PC-9 (cell line): ENCODE results near the gene EPGN. TPM values are rescaled to one million over a fixed set of nuclear protein-coding genes. Genes with fewer than 3 reads are reported as not detected.

Source experiments
- BruUV-seq: library from RNA; stranded (reverse); fragments of 400-500 nt; replicated peaks from 2 replicates; lab custom pipeline; 2021; lab: Mats Ljungman, UMichigan
- CTCF ChIA-PET: fragments of 300-600 bp; sonication (Branson Sonifier 250); formaldehyde crosslinking; loops from one replicate; lab custom pipeline; 2022; ENCODE audit warnings: antibody characterized with exemption; lab: Charles Lee
- POLR2A ChIA-PET: fragments of 300-600 bp; sonication (Branson Sonifier 250); formaldehyde crosslinking; loops from one replicate; lab custom pipeline; 2022; ENCODE audit warnings: antibody characterized with exemption; ENCODE audit not compliant: unreplicated experiment; lab: Charles Lee
- DNase-seq, 2 experiments: peaks; one replicate each; pipeline versions ENCODE4 v3.0.0 to v3.0.0-alpha.2; 2015 to 2022; ENCODE audit warnings: mixed read lengths in 1 of 2
- H2AFZ ChIP-seq: fragments of 200-600 bp; sonication (generic); 2 replicates; pipeline ENCODE4 v1.8.1; 2017; ENCODE audit warnings: antibody characterized with exemption
- H3F3A ChIP-seq: fragments of 200-600 bp; sonication (generic); 2 replicates; pipeline ENCODE4 v1.8.1; 2017; ENCODE audit warnings: antibody characterized with exemption, mild to moderate bottlenecking, low read depth; ENCODE audit not compliant: insufficient read depth
- H3K27ac ChIP-seq: fragments of 200-600 bp; sonication (generic); 2 replicates; pipeline ENCODE4 v1.6.1; 2016; ENCODE audit warnings: mixed run types
- H3K27me3 ChIP-seq: fragments of 200-600 bp; sonication (generic); 2 replicates; pipeline ENCODE4 v1.6.1; 2016; ENCODE audit warnings: low read depth, mixed run types; ENCODE audit not compliant: insufficient read depth
- H3K36me3 ChIP-seq: fragments of 200-600 bp; sonication (generic); 2 replicates; pipeline ENCODE4 v1.6.1; 2016; ENCODE audit warnings: low read depth, mixed run types
- H3K4me1 ChIP-seq: fragments of 200-600 bp; sonication (generic); replicated peaks from 2 replicates; pipeline ENCODE4 v1.6.1; 2016; ENCODE audit warnings: mixed run types; ENCODE audit not compliant: insufficient read depth
- H3K4me2 ChIP-seq: fragments of 200-600 bp; sonication (generic); 2 replicates; pipeline ENCODE4 v1.6.1; 2017; ENCODE audit warnings: mixed run types
- H3K4me3 ChIP-seq: fragments of 200-600 bp; sonication (generic); 2 replicates; pipeline ENCODE4 v1.6.1; 2016; ENCODE audit warnings: mixed run types
- H3K79me2 ChIP-seq: fragments of 200-600 bp; sonication (generic); 2 replicates; pipeline ENCODE4 v1.6.1; 2017; ENCODE audit warnings: low read depth, mixed run types
- H3K9me2 ChIP-seq: fragments of 200-600 bp; sonication (generic); 2 replicates; pipeline ENCODE4 v1.8.1; 2017; ENCODE audit warnings: mild to moderate bottlenecking; ENCODE audit not compliant: insufficient read depth
- H3K9me3 ChIP-seq: fragments of 200-600 bp; sonication (generic); 2 replicates; pipeline ENCODE4 v1.8.1; 2016; ENCODE audit warnings: low read depth; ENCODE audit not compliant: insufficient read depth
- H4K20me1 ChIP-seq: fragments of 200-600 bp; sonication (generic); 2 replicates; pipeline ENCODE4 v1.8.1; 2017; ENCODE audit not compliant: insufficient read depth
- EZH2 ChIP-seq: fragments of 200-600 bp; sonication (generic); IDR thresholded peaks from 2 replicates; pipeline ENCODE4 v1.8.0; 2017; ENCODE audit warnings: antibody characterized with exemption, low read depth
- intact Hi-C: fragments of 100-400 bp; cut with micrococcal nuclease; formaldehyde crosslinking; loops from one replicate; pipeline ENCODE4 v1.10.0; 2022; ENCODE audit not compliant: unreplicated experiment
- total RNA-seq: library from RNA; stranded (reverse); gene quantifications from 2 replicates; pipeline ENCODE4 v1.2.3, GENCODE V29; 2021
- TF ChIP-seq, protein P1 (sequence below): fragments of 200-600 bp; sonication (generic); conservative IDR thresholded peaks from 2 replicates; pipeline ENCODE4 v1.6.1; 2017; ENCODE audit warnings: mixed run types, antibody characterized with exemption, mild to moderate bottlenecking, moderate library complexity

EPGN gene
- total RNA-seq, 1 experiment from 2014 or later = 4.5 TPM

DNA sequence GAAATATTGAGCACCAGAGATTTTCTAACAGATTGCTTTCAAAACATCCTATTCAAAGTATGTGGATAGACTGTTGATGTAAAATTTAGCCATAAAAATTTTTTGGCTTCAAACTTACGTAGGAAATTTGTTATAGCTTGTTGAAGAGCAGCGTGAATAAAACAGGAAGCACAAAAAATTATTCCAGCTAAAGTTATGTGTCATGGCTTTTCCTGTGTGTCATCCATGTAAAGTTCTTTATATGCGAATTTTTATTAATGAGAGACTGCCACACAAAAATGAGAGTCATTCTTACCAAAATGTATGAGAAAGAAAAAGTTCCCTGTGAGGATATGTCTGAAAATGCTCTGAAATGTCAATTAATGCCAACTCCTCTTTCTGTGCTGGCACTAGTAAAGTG, 19.5 kb downstream of the EPGN start:
- DNase-seq = no peak
- H3K4me2 ChIP-seq = no peak overlapping the region
- H3K79me2 ChIP-seq = no peaks in the 10 kb centered on the region
- H4K20me1 ChIP-seq = no peaks in the 10 kb centered on the region
- CTCF ChIA-PET = no interaction called here
- H3K27ac ChIP-seq = no peak overlapping the region
- no peaks in the 10 kb centered on the region for H3K36me3 ChIP-seq
- H3K9me2 ChIP-seq = no peaks in the 10 kb centered on the region; the same call in 1 of the 2 replicates
- intact Hi-C loops = no loop called here
- H3K4me1 ChIP-seq = no peaks in the 10 kb centered on the region
- BruUV-seq = no TSS peak
- H3K27me3 ChIP-seq = no peaks in the 10 kb centered on the region
- TF ChIP-seq, protein P1, sequence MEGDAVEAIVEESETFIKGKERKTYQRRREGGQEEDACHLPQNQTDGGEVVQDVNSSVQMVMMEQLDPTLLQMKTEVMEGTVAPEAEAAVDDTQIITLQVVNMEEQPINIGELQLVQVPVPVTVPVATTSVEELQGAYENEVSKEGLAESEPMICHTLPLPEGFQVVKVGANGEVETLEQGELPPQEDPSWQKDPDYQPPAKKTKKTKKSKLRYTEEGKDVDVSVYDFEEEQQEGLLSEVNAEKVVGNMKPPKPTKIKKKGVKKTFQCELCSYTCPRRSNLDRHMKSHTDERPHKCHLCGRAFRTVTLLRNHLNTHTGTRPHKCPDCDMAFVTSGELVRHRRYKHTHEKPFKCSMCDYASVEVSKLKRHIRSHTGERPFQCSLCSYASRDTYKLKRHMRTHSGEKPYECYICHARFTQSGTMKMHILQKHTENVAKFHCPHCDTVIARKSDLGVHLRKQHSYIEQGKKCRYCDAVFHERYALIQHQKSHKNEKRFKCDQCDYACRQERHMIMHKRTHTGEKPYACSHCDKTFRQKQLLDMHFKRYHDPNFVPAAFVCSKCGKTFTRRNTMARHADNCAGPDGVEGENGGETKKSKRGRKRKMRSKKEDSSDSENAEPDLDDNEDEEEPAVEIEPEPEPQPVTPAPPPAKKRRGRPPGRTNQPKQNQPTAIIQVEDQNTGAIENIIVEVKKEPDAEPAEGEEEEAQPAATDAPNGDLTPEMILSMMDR = no peak
- POLR2A ChIA-PET = no interaction called here
- H3F3A ChIP-seq = no peaks in the 10 kb centered on the region
- no peak overlapping the region for H2AFZ ChIP-seq
- no peak overlapping the region for H3K4me3 ChIP-seq
- no peaks in the 10 kb centered on the region for H3K9me3 ChIP-seq

DNA sequence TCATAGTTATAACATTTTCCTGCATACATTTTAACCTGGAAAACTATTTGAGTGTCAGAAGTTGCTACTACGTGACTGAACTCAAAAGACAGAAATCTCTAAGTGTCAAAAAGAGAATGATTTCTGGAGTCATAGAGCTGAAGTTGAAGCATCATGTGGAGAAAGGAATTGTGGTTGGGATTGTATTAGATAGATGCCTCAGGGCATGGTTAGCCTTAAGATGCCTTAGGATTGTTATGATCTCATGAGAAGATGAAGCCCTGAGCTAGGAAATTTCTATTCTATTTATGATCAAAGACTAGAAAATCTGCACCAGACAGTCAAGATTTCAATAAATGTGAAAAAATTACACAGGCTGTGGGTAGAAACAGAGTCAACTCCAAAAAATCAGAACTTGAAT, 20.2 kb downstream of the EPGN start:
- intact Hi-C loops = no loop called here
- no peak overlapping the region for H2AFZ ChIP-seq

DNA sequence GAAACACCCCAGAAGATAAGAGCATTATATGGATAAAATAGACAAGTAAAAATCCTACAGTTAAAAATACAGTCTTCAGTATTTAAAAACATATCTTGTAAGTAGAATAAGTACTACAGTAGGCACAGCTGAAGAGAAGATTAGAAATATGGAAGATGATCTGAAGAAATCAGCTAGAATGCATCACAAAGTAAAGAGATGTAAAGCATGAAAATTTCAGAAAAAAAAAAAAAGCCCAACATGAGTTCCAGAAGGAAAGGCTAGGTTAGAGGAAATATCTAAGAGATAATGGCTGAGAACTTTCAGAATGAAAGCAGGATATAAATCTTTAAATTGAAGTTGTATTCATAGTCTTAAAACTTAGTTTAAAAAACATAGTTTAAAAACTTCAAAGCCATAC, 21.0 kb downstream of the EPGN start:
- Histone ChIP-seq H3K9me2 (no peaks in the 10 kb centered on the region; the same call in 1 of the 2 replicates), H3K27ac (no peak overlapping the region), H4K20me1 (no peaks in the 10 kb centered on the region), H2AFZ (no peak overlapping the region), H3K4me2 (no peak overlapping the region), H3K4me1 (no peaks in the 10 kb centered on the region), H3K27me3 (no peaks in the 10 kb centered on the region), H3K9me3 (no peaks in the 10 kb centered on the region), H3F3A (no peaks in the 10 kb centered on the region), H3K36me3 (no peaks in the 10 kb centered on the region), H3K79me2 (no peaks in the 10 kb centered on the region), H3K4me3 (no peak overlapping the region)
- intact Hi-C loops = no loop called here
- CTCF ChIA-PET = interaction anchor here (0.6 kb wide), 1 partner anchor 1001 kb away, joined by 8 read pairs; no protein-coding TSS in a partner anchor
- no peak for TF ChIP-seq EZH2
- TF ChIP-seq, protein P1 = no peak
- no peak for DNase-seq
- BruUV-seq = no TSS peak
- POLR2A ChIA-PET = no interaction called here

More for the DNA sequence above, 20.2 kb downstream of the EPGN start:
- no peak overlapping the region for H3K27ac ChIP-seq
- no peak for DNase-seq
- no peaks in the 10 kb centered on the region for H3F3A ChIP-seq
- no TSS peak for BruUV-seq
- no peaks in the 10 kb centered on the region for H3K9me3 ChIP-seq
- no peak for TF ChIP-seq EZH2
- TF ChIP-seq, protein P1 = no peak
- no peaks in the 10 kb centered on the region for H3K4me1 ChIP-seq
- H3K79me2 ChIP-seq = no peaks in the 10 kb centered on the region
- no peak overlapping the region for H3K4me2 ChIP-seq
- ChIA-PET POLR2A (no interaction called here), CTCF (interaction anchor here (0.6 kb wide), 1 partner anchor 1002 kb away, joined by 8 read pairs; no protein-coding TSS in a partner anchor)
- H3K4me3 ChIP-seq = no peak overlapping the region
- no peaks in the 10 kb centered on the region for H3K27me3 ChIP-seq
- no peaks in the 10 kb centered on the region for H3K36me3 ChIP-seq
- H4K20me1 ChIP-seq = no peaks in the 10 kb centered on the region
- no peaks in the 10 kb centered on the region; the same call in 1 of the 2 replicates for H3K9me2 ChIP-seq
